Embryonic facial prominence (tissue), 1 donor: ENCODE results near the gene EPHB3.

Source experiments
- DNase-seq: peaks from one replicate; pipeline ENCODE4 v3.0.0-alpha.2; 2016; ENCODE audit errors: extremely low spot score

EPHB3 gene

GRCh38 chr3:184563941-184564684, 2.5 kb downstream of the EPHB3 start:
- DNase-seq: no peak

GRCh38 chr3:184564685-184565385, 3.2 kb downstream of the EPHB3 start:
- DNase-seq: no peak

GRCh38 chr3:184565421-184566211, 4.0 kb downstream of the EPHB3 start:
- DNase-seq: no peak

GRCh38 chr3:184566441-184567414, 5.1 kb downstream of the EPHB3 start:
- DNase-seq: no peak

GRCh38 chr3:184567946-184568559, 6.5 kb downstream of the EPHB3 start:
- DNase-seq: no peak

GRCh38 chr3:184568560-184568923, 7.0 kb downstream of the EPHB3 start:
- no peak for DNase-seq

- peak; percentile 97 for DNase-seq
Measured at GRCh38 chr3:184568924-184569829, 7.6 kb downstream of the EPHB3 start.

GRCh38 chr3:184570035-184570434, 8.4 kb downstream of the EPHB3 start:
- no peak for DNase-seq

- no peak for DNase-seq
Measured at GRCh38 chr3:184570489-184570888, 8.9 kb downstream of the EPHB3 start.

GRCh38 chr3:184571750-184572377, 10.3 kb downstream of the EPHB3 start:
- DNase-seq: no peak

- no peak for DNase-seq
Measured at GRCh38 chr3:184572633-184573270, 11.2 kb downstream of the EPHB3 start.

- DNase-seq: no peak
Measured at GRCh38 chr3:184574515-184575417, 13.2 kb downstream of the EPHB3 start.

- no peak for DNase-seq
Measured at GRCh38 chr3:184575701-184576100, 14.1 kb downstream of the EPHB3 start.

- DNase-seq: no peak
Measured at GRCh38 chr3:184576457-184577240, 15.1 kb downstream of the EPHB3 start.

GRCh38 chr3:184577546-184577945, 16.0 kb downstream of the EPHB3 start:
- DNase-seq: no peak

GRCh38 chr3:184578218-184578617, 16.6 kb downstream of the EPHB3 start:
- DNase-seq: no peak

GRCh38 chr3:184578822-184579221, 17.2 kb downstream of the EPHB3 start:
- DNase-seq: no peak
